ENCODE measurements around the gene TOPBP1.
"Not testable (repeated sequence)": the region's sequence is repeated elsewhere in the genome, so short reads cannot be mapped to it uniquely, and the experiment has no call there.

TOPBP1 gene

GRCh38 chr3:133570139-133570936 is 91.4 kb downstream of the TOPBP1 start:
- no peak for DNase-seq (ENCODE audit: low spot score)

- DNase-seq (ENCODE audit: low spot score) = no peak
These were observed 93.3 kb downstream of the TOPBP1 start for GRCh38 chr3:133568294-133569014.

- no peak for DNase-seq (ENCODE audit: low spot score)
These were observed 97.9 kb downstream of the TOPBP1 start for GRCh38 chr3:133563816-133564215.

- DNase-seq (ENCODE audit: low spot score) = no peak
These were observed 98.6 kb downstream of the TOPBP1 start for GRCh38 chr3:133563186-133563591.

GRCh38 chr3:133562376-133562775 is 99.4 kb downstream of the TOPBP1 start:
- DNase-seq (ENCODE audit: low spot score) = no peak

- DNase-seq (ENCODE audit: low spot score) = no peak
These were observed 100.1 kb downstream of the TOPBP1 start for GRCh38 chr3:133561679-133562078.

DNA sequence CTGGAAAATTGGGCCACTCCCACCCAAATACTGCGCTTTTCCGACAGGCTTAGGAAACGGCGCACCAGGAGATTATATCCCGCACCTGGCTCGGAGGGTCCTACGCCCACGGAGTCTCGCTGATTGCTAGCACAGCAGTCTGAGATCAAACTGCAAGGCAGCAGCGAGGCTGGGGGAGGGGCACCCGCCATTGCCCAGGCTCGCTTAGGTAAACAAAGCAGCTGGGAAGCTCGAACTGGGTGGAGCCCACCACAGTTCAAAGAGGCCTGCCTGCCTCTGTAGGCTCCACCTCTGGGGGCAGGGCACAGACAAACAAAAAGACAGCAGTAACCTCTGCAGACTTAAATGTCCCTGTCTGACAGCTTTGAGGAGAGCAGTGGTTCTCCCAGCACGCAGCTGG is 110.2 kb downstream of the TOPBP1 start:
- DNase-seq (ENCODE audit: low spot score) = not testable (repeated sequence)
